KOPT-K1 (cell line): ENCODE results near the gene ENHO.

Experiments used
- H3K27ac ChIP-seq: fragments of 200-600 bp; sonication (generic); 2 replicates; pipeline ENCODE4 v1.5.1; 2016; ENCODE audit warnings: antibody characterized with exemption, mild to moderate bottlenecking, low read depth, low read length; ENCODE audit not compliant: poor library complexity, severe bottlenecking
- H3K36me3 ChIP-seq: fragments of 200-600 bp; sonication (generic); 2 replicates; pipeline ENCODE4 v1.5.1; 2017; ENCODE audit warnings: antibody characterized with exemption, mild to moderate bottlenecking, low read length, moderate library complexity; ENCODE audit not compliant: insufficient read depth
- H3K9me3 ChIP-seq: fragments of 200-600 bp; sonication (generic); 2 replicates; pipeline ENCODE4 v1.5.1; 2017; ENCODE audit warnings: antibody characterized with exemption, low read length, mild to moderate bottlenecking; ENCODE audit not compliant: insufficient read depth, poor library complexity, severe bottlenecking

ENHO gene

GRCh38 chr9:34522091-34522887 lies 501 bp downstream of the ENHO start:
- H3K9me3 ChIP-seq = no peaks in the 10 kb centered on the region
- no peak overlapping the region for H3K27ac ChIP-seq
- no peaks in the 10 kb centered on the region for H3K36me3 ChIP-seq

GRCh38 chr9:34521406-34522045 lies 1.3 kb downstream of the ENHO start:
- Histone ChIP-seq H3K36me3 (no peaks in the 10 kb centered on the region), H3K27ac (no peak overlapping the region), H3K9me3 (no peaks in the 10 kb centered on the region)

GRCh38 chr9:34520505-34521385 lies 2.0 kb downstream of the ENHO start:
- Histone ChIP-seq H3K36me3 (no peaks in the 10 kb centered on the region), H3K27ac (no peak overlapping the region), H3K9me3 (no peaks in the 10 kb centered on the region)

GRCh38 chr9:34520096-34520495 lies 2.7 kb downstream of the ENHO start:
- no peak overlapping the region for H3K27ac ChIP-seq
- H3K9me3 ChIP-seq = no peaks in the 10 kb centered on the region
- no peaks in the 10 kb centered on the region for H3K36me3 ChIP-seq

GRCh38 chr9:34519321-34520020 lies 3.3 kb downstream of the ENHO start:
- H3K27ac ChIP-seq = no peak overlapping the region
- no peaks in the 10 kb centered on the region for H3K9me3 ChIP-seq

GRCh38 chr9:34518896-34519295 lies 3.9 kb downstream of the ENHO start:
- Histone ChIP-seq H3K27ac (no peak overlapping the region), H3K36me3 (no peaks in the 10 kb centered on the region), H3K9me3 (no peaks in the 10 kb centered on the region)

More at GRCh38 chr9:34519321-34520020, 3.3 kb downstream of the ENHO start:
- H3K36me3 ChIP-seq = no peaks in the 10 kb centered on the region

GRCh38 chr9:34518110-34518616 lies 4.6 kb downstream of the ENHO start:
- Histone ChIP-seq H3K36me3 (no peaks in the 10 kb centered on the region), H3K9me3 (no peaks in the 10 kb centered on the region), H3K27ac (no peak overlapping the region)

GRCh38 chr9:34517185-34517584 lies 5.6 kb downstream of the ENHO start:
- H3K36me3 ChIP-seq = no peaks in the 10 kb centered on the region
- no peak overlapping the region for H3K27ac ChIP-seq
- no peaks in the 10 kb centered on the region for H3K9me3 ChIP-seq

GRCh38 chr9:34515959-34516358 lies 6.8 kb downstream of the ENHO start:
- Histone ChIP-seq H3K9me3 (no peaks in the 10 kb centered on the region), H3K36me3 (no peaks in the 10 kb centered on the region), H3K27ac (no peak overlapping the region)

GRCh38 chr9:34514816-34515215 lies 8.0 kb downstream of the ENHO start:
- no peaks in the 10 kb centered on the region for H3K36me3 ChIP-seq
- H3K27ac ChIP-seq = no peak overlapping the region
- no peaks in the 10 kb centered on the region for H3K9me3 ChIP-seq

GRCh38 chr9:34514401-34514800 lies 8.4 kb downstream of the ENHO start:
- no peak overlapping the region for H3K27ac ChIP-seq
- H3K36me3 ChIP-seq = no peaks in the 10 kb centered on the region
- H3K9me3 ChIP-seq = no peaks in the 10 kb centered on the region

GRCh38 chr9:34513567-34514214 lies 9.1 kb downstream of the ENHO start:
- H3K27ac ChIP-seq = no peak overlapping the region
- H3K36me3 ChIP-seq = no peaks in the 10 kb centered on the region
- H3K9me3 ChIP-seq = no peaks in the 10 kb centered on the region

GRCh38 chr9:34512131-34513078 lies 10.4 kb downstream of the ENHO start:
- no peaks in the 10 kb centered on the region for H3K9me3 ChIP-seq
- no peak overlapping the region for H3K27ac ChIP-seq
- no peaks in the 10 kb centered on the region for H3K36me3 ChIP-seq
